Right ventricle myocardium inferior (tissue), 1 donor: ENCODE measurements around the gene TUBE1. TPM values are rescaled to one million over a fixed set of nuclear protein-coding genes. Genes with fewer than 3 reads are reported as not detected.
A peak's percentile ranks its signal among the peaks of the same experiment; 100 is the strongest.
"Not testable (repeated sequence)": the region's sequence is repeated elsewhere in the genome, so short reads cannot be mapped to it uniquely, and the experiment has no call there.

Experiments
- ATAC-seq: fragments of 200-7000 bp; cut with Tn5 transposase; one replicate; pipeline ENCODE4 v1.9.1; 2020; ENCODE audit warnings: mild to moderate bottlenecking, moderate library complexity
- DNase-seq: peaks from one replicate; pipeline ENCODE4 v3.0.0; 2021; ENCODE audit errors: missing footprints
- intact Hi-C: fragments of 100-400 bp; cut with DNase I; formaldehyde crosslinking; loops from one replicate; pipeline ENCODE4 v1.11.0; 2022
- long read RNA-seq: library from polyadenylated mRNA; unstranded; transcript quantifications from one replicate; pipeline ENCODE4 v2.0.0, GENCODE V29; 2021
- total RNA-seq: library from RNA; stranded (reverse); fragmentation: NEBNext Ultra II Directional; extraction: Animal tissue kit (Norgen Biotek cat#: 25700); gene quantifications from one replicate; pipeline ENCODE4 v1.2.1, GENCODE V29; 2021
- donor health status: DM: no; HTN: yes; CAD: no; lungs with severe emphysema.

The TUBE1 gene
- 24.0 TPM for total RNA-seq
- long read RNA-seq, transcript TUBE1-202 (12 exons, 2,142 nt): major isoform, 9 of 16 reads
- long read RNA-seq, partial matches to known transcripts: 0 of 16 reads
- long read RNA-seq, other reads (novel, unspliced or antisense): 6 of 16 reads

GRCh38 chr6:112087136-112087911 lies at the start of gene TUBE1, which contains the start of gene FAM229B:
Gene TUBE1 (minus strand): TSS chr6:112087482. CDS start chr6:112087434, 48 bp downstream.
Gene FAM229B (plus strand): TSS chr6:112087591. CDS start chr6:112099284, 11,693 bp downstream.
- ATAC-seq (peak; percentile 96), DNase-seq (peak; percentile 95)
- intact Hi-C loops: loop anchor here (5.0 kb wide), 1 partner anchor 180 kb away; no protein-coding TSS in a partner anchor

- DNase-seq: no peak
- intact Hi-C loops: loop anchor here (10.0 kb wide), 1 partner anchor 56 kb away; no protein-coding TSS in a partner anchor
- ATAC-seq: no peak
Measured at GRCh38 chr6:112130878-112131277, 43.6 kb upstream of the TUBE1 start.

- DNase-seq (no peak), ATAC-seq (no peak)
- intact Hi-C loops: no loop called here
Measured at GRCh38 chr6:112128208-112128607, 40.9 kb upstream of the TUBE1 start.

GRCh38 chr6:112123982-112124381 lies 36.7 kb upstream of the TUBE1 start:
- intact Hi-C loops: no loop called here
- no peak for DNase-seq
- no peak for ATAC-seq

- intact Hi-C loops: no loop called here
- no peak for DNase-seq
- ATAC-seq: no peak
Measured at GRCh38 chr6:112122756-112123155, 35.5 kb upstream of the TUBE1 start.

GRCh38 chr6:112118034-112118433 lies 30.8 kb upstream of the TUBE1 start:
- DNase-seq (no peak), ATAC-seq (no peak)
- intact Hi-C loops: no loop called here

DNA sequence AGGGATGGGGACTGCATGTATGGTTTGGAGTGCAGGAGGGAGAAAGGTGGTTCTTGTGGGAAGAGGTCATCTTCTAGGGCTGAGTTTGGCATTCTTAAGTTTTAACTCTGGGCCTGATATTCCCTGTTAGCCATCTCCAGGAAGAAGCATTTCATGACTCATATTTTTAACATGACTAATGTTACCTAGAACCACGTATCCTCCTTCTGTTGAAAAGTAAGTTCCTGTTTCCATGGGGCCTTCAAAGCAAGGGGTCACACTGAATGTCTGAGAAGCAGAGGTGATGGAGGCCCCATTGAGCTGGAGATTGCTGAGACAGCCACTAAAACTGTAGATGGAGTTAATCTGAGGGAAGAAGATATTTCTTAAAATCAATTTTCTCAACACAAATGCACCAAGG lies 30.3 kb upstream of the TUBE1 start:
- ATAC-seq (no peak), DNase-seq (no peak)
- intact Hi-C loops: no loop called here

- ATAC-seq: no peak
- intact Hi-C loops: no loop called here
- DNase-seq: no peak
Measured at GRCh38 chr6:112116221-112116620, 28.9 kb upstream of the TUBE1 start.

GRCh38 chr6:112114577-112115223 lies 27.4 kb upstream of the TUBE1 start:
- DNase-seq (no peak), ATAC-seq (no peak)
- intact Hi-C loops: no loop called here

DNA sequence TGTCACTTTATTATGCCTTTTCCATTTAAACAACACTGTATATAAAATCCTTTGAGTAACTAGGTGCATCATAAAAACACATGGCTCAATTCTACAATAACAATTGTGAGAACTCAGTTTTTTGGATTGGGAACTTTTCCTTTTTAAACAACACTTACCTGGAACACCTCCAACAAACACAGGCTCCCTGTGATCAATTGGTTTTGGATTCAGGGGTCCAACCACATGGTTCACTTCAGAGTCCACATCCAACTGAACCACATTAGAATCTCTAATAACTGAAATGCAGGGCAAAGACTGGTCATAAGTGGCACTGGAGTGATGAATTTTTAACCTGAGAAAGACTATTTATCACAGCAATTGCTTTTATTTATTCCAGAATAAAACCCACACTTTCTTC lies 26.6 kb upstream of the TUBE1 start:
- intact Hi-C loops: no loop called here
- DNase-seq (no peak), ATAC-seq (no peak)

- DNase-seq: no peak
- peak; percentile 35 for ATAC-seq
- intact Hi-C loops: no loop called here
Measured at GRCh38 chr6:112113431-112113830, 26.1 kb upstream of the TUBE1 start.

DNA sequence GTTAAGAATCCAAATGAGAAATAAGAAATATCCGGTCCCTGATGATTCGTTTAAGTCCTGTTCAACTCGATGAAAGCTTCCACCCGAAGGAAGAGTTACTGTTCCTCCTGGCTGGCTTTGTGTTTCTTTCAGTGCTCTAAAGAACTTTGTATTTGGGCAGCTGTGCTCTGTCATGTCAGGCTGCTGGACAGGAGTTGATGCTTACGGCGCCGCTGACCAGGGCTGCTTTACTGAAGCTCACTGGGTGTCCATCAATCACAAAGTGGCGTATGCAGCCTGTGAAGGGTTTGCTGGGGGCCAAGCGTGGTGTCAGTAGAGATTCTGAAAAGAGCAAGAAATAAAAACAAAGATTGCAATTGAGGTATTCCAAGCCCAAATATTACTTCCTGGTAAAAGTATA lies 22.0 kb upstream of the TUBE1 start:
- ATAC-seq: no peak
- no peak for DNase-seq
- intact Hi-C loops: no loop called here

- intact Hi-C loops: no loop called here
- no peak for ATAC-seq
Measured at GRCh38 chr6:112106562-112106961, 19.3 kb upstream of the TUBE1 start.

GRCh38 chr6:112106026-112106425 lies 18.7 kb upstream of the TUBE1 start:
- DNase-seq, ATAC-seq, intact Hi-C loops: not testable (repeated sequence)

More at GRCh38 chr6:112106562-112106961, 19.3 kb upstream of the TUBE1 start:
- no peak for DNase-seq

DNA sequence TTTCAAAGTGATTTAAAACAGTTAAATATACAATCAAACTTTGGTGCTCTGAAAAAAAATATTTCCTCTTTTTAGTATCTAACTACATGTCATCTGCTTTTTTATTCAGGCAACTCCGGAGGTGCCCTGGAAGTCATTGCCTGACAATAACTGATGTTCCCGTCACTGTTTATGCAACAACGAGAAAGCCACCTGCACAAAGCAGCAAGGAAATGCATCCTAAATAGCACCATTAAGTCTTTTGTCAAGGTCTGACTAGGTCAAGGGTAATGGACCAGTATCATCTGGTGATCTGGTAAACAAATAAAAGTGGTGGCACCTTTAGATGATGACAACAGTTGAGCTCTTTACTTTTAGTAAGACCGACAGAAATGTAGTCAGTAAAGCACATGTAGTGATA lies 13.3 kb upstream of the TUBE1 start:
- intact Hi-C loops: no loop called here
- no peak for DNase-seq

GRCh38 chr6:112096901-112097300 lies 9.6 kb upstream of the TUBE1 start:
- ATAC-seq (no peak), DNase-seq (no peak)
- intact Hi-C loops: no loop called here

More for the DNA sequence above, 13.3 kb upstream of the TUBE1 start:
- no peak for ATAC-seq

- peak; percentile 3 for ATAC-seq
- DNase-seq: no peak
- intact Hi-C loops: loop anchor here (5.0 kb wide), 1 partner anchor 179 kb away; no protein-coding TSS in a partner anchor
Measured at GRCh38 chr6:112087916-112088315, 634 bp upstream of the TUBE1 start.

- DNase-seq (no peak), ATAC-seq (peak; percentile 14)
- intact Hi-C loops: loop anchor here (5.0 kb wide), 1 partner anchor 181 kb away; no protein-coding TSS in a partner anchor
Measured at GRCh38 chr6:112086744-112087135, 542 bp downstream of the TUBE1 start.

DNA sequence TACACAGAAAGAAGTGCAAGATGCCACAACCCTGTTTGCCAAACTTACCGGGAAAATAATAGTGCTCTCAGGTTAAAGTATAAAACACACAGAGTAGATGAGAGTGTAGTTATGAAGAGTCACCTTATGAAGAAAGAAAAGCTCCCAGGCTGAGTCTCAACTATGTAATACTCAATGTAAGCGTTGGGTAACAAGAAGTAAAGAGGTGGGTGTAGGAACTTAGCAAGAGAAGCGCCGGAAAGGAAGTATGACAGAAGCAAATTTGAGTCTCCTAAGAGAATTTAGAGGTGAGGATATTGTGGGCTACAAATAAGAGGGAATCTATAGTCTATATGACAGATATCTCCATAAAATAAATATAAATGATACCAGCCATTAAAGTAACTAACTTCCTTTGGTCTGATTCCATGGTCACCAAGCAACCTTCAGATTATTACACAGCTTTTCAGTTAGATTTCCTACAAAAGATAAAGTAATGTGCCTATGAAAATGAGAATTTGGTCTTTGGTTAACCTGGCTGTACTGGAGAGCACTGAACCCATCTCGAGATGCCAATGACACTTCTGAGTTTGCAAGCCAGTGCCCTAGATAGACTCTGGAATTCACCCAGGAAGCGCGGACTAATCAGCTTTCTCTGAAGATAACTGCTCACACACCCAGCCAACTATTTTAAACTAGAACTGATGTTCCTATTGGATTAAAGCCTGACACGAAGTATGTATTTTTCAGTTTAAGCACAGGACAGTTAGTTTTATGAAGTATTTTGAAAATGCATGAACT lies 1.8 kb downstream of the TUBE1 start:
- intact Hi-C loops: loop anchor here (5.0 kb wide), 1 partner anchor 182 kb away; no protein-coding TSS in a partner anchor
- ATAC-seq: peak; percentile 48
- no peak for DNase-seq
